ENCODE results near the gene PCDHB16.
"Not testable (repeated sequence)": the region's sequence is repeated elsewhere in the genome, so short reads cannot be mapped to it uniquely, and the experiment has no call there.

The PCDHB16 gene

DNA sequence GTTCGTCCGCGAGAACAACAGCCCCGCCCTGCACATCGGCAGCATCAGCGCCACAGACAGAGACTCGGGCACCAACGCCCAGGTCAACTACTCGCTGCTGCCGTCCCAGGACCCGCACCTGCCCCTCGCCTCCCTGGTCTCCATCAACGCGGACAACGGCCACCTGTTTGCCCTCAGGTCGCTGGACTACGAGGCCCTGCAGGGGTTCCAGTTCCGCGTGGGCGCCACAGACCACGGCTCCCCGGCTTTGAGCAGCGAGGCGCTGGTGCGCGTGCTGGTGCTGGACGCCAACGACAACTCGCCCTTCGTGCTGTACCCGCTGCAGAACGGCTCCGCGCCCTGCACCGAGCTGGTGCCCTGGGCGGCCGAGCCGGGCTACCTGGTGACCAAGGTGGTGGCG, 28.1 kb downstream of the PCDHB16 start:
- not testable (repeated sequence) for H3K9me3 ChIP-seq (ENCODE audit: control insufficient read depth, low read length); H3K4me3 ChIP-seq (ENCODE audit: extremely low read depth, insufficient read depth, low read length, poor library complexity, severe bottlenecking); H3K4me1 ChIP-seq (ENCODE audit: control insufficient read depth, insufficient read depth, low read length, poor library complexity, severe bottlenecking); H3K36me3 ChIP-seq (ENCODE audit: control insufficient read depth, insufficient read depth, low read length); H3K27ac ChIP-seq (ENCODE audit: low read depth, low read length, severe bottlenecking)
- 91 to 98% methylated on average over 19 to 22 of the region's 39 CpGs for WGBS, 2 experiments (ENCODE audit: insufficient coverage in 2 of 2)

DNA sequence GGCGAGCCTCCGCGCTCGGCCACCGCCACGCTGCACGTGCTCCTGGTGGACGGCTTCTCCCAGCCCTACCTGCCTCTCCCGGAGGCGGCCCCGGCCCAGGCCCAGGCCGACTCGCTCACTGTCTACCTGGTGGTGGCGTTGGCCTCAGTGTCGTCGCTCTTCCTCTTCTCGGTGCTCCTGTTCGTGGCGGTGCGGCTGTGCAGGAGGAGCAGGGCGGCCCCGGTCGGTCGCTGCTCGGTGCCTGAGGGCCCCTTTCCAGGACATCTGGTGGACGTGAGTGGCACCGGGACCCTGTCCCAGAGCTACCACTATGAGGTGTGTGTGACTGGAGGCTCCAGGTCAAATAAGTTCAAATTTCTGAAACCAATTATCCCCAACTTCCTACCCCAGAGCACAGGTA, 28.7 kb downstream of the PCDHB16 start:
- H3K36me3 ChIP-seq (ENCODE audit: control insufficient read depth, insufficient read depth, low read length); H3K4me3 ChIP-seq (ENCODE audit: extremely low read depth, insufficient read depth, low read length, poor library complexity, severe bottlenecking); H3K9me3 ChIP-seq (ENCODE audit: control insufficient read depth, low read length); H3K4me1 ChIP-seq (ENCODE audit: control insufficient read depth, insufficient read depth, low read length, poor library complexity, severe bottlenecking); H3K27ac ChIP-seq (ENCODE audit: low read depth, low read length, severe bottlenecking): not testable (repeated sequence)
- 93 to 97% methylated on average over 12 to 13 of the region's 27 CpGs for WGBS, 2 experiments (ENCODE audit: insufficient coverage in 2 of 2)

DNA sequence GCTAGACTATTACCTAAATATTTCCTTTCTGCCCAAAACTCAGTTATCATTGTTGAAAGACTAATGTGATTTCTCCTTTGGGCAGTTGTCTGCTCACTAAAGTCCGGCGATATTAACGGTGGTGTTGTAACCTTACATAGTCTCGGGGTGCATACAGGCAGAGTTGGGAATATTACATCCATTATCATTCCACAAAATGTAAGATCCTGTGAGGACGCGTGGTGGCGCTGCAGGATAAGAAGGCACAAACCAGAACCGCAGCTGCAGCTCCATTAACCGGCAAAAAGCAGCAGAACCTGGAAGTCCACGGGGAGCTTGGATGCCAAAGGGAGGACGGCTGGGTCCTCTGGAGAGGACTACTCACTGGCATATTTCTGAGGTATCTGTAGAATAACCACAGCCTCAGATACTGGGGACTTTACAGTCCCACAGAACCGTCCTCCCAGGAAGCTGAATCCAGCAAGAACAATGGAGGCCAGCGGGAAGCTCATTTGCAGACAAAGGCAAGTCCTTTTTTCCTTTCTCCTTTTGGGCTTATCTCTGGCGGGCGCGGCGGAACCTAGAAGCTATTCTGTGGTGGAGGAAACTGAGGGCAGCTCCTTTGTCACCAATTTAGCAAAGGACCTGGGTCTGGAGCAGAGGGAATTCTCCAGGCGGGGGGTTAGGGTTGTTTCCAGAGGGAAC, 31.6 kb downstream of the PCDHB16 start, which contains the start of gene PCDHB13:
TSS of gene PCDHB13 (plus strand) at position 264 of the 684 bp plus-strand sequence. CDS start at position 469, 205 bp downstream.
- WGBS, 2 experiments (ENCODE audit: insufficient coverage in 2 of 2), result 63% methylated on average over 2 of the region's 18 CpGs; no CpG with 5 or more reads in 1 of the 2 experiments
- H3K4me1 ChIP-seq (ENCODE audit: control insufficient read depth, insufficient read depth, low read length, poor library complexity, severe bottlenecking); H3K4me3 ChIP-seq (ENCODE audit: extremely low read depth, insufficient read depth, low read length, poor library complexity, severe bottlenecking); H3K9me3 ChIP-seq (ENCODE audit: control insufficient read depth, low read length); H3K27ac ChIP-seq (ENCODE audit: low read depth, low read length, severe bottlenecking); H3K36me3 ChIP-seq (ENCODE audit: control insufficient read depth, insufficient read depth, low read length): not testable (repeated sequence)

DNA sequence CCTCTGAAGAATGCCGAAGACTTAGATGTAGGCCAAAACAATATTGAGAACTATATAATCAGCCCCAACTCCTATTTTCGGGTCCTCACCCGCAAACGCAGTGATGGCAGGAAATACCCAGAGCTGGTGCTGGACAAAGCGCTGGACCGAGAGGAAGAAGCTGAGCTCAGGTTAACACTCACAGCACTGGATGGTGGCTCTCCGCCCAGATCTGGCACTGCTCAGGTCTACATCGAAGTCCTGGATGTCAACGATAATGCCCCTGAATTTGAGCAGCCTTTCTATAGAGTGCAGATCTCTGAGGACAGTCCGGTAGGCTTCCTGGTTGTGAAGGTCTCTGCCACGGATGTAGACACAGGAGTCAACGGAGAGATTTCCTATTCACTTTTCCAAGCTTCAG, 32.4 kb downstream of the PCDHB16 start:
- WGBS, 2 experiments (ENCODE audit: insufficient coverage in 2 of 2), result 89 to 93% methylated on average over 6 of the region's 12 CpGs
- not testable (repeated sequence) for H3K4me3 ChIP-seq (ENCODE audit: extremely low read depth, insufficient read depth, low read length, poor library complexity, severe bottlenecking)

DNA sequence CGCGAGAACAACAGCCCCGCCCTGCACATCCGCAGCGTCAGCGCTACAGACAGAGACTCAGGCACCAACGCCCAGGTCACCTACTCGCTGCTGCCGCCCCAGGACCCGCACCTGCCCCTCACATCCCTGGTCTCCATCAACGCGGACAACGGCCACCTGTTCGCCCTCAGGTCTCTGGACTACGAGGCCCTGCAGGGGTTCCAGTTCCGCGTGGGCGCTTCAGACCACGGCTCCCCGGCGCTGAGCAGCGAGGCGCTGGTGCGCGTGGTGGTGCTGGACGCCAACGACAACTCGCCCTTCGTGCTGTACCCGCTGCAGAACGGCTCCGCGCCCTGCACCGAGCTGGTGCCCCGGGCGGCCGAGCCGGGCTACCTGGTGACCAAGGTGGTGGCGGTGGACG, 33.3 kb downstream of the PCDHB16 start:
- not testable (repeated sequence) for H3K27ac ChIP-seq (ENCODE audit: low read depth, low read length, severe bottlenecking); H3K36me3 ChIP-seq (ENCODE audit: control insufficient read depth, insufficient read depth, low read length); H3K4me1 ChIP-seq (ENCODE audit: control insufficient read depth, insufficient read depth, low read length, poor library complexity, severe bottlenecking); H3K4me3 ChIP-seq (ENCODE audit: extremely low read depth, insufficient read depth, low read length, poor library complexity, severe bottlenecking); H3K9me3 ChIP-seq (ENCODE audit: control insufficient read depth, low read length)
- WGBS, 2 experiments (ENCODE audit: insufficient coverage in 2 of 2), result 92 to 96% methylated on average over 13 to 25 of the region's 40 CpGs

More for the DNA sequence above, 32.4 kb downstream of the PCDHB16 start:
- H3K4me1 ChIP-seq (ENCODE audit: control insufficient read depth, insufficient read depth, low read length, poor library complexity, severe bottlenecking); H3K9me3 ChIP-seq (ENCODE audit: control insufficient read depth, low read length); H3K27ac ChIP-seq (ENCODE audit: low read depth, low read length, severe bottlenecking); H3K36me3 ChIP-seq (ENCODE audit: control insufficient read depth, insufficient read depth, low read length): not testable (repeated sequence)

DNA sequence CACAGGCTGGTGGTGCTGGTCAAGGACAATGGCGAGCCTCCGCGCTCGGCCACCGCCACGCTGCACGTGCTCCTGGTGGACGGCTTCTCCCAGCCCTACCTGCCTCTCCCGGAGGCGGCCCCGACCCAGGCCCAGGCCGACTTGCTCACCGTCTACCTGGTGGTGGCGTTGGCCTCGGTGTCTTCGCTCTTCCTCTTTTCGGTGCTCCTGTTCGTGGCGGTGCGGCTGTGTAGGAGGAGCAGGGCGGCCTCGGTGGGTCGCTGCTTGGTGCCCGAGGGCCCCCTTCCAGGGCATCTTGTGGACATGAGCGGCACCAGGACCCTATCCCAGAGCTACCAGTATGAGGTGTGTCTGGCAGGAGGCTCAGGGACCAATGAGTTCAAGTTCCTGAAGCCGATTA, 33.8 kb downstream of the PCDHB16 start:
- not testable (repeated sequence) for H3K36me3 ChIP-seq (ENCODE audit: control insufficient read depth, insufficient read depth, low read length); H3K4me3 ChIP-seq (ENCODE audit: extremely low read depth, insufficient read depth, low read length, poor library complexity, severe bottlenecking); H3K27ac ChIP-seq (ENCODE audit: low read depth, low read length, severe bottlenecking); H3K4me1 ChIP-seq (ENCODE audit: control insufficient read depth, insufficient read depth, low read length, poor library complexity, severe bottlenecking); H3K9me3 ChIP-seq (ENCODE audit: control insufficient read depth, low read length)
- WGBS, 2 experiments (ENCODE audit: insufficient coverage in 2 of 2), result 80 to 97% methylated on average over 3 to 7 of the region's 26 CpGs

DNA sequence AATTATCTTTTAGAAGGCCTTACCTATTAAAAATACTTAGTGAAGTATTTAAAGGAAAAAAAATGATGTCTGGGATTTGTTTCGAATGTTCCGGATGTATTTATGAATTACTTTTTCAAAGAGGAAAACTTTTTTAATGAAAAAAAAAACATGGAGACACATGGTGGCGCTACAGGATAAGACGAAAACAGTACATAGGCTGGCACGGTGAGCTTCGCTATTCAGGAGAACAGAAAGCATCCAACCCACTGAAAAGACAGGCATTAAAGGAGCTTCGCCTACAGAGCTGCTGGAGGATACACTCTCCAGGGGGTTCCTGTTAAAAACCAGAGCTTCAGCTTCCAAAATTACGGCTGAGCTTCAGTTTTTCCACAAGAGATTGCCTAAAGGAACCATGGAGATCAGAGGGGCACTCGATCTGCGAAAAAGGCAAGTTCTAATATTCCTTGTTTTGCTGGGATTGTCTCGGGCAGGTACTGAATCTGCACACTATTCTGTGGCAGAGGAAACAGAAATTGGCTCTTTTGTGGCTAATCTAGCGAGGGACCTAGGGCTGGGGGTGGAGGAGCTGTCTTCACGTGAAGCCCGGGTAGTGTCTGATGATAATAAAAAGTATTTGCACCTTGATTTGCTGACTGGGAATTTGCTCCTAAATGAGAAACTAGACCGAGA, 41.1 kb downstream of the PCDHB16 start, which contains the start of gene PCDHB14:
TSS of gene PCDHB14 (plus strand) at position 232 of the 672 bp plus-strand sequence. CDS start at position 395, 163 bp downstream.
- H3K36me3 ChIP-seq (ENCODE audit: control insufficient read depth, insufficient read depth, low read length), result no peaks in the 10 kb centered on the region
- no peaks in the 10 kb centered on the region for H3K4me1 ChIP-seq (ENCODE audit: control insufficient read depth, insufficient read depth, low read length, poor library complexity, severe bottlenecking)
- peaks cover 9% of the 10 kb centered on the region for H3K9me3 ChIP-seq (ENCODE audit: control insufficient read depth, low read length)
- no peak within 1 kb of the TSS for H3K4me3 ChIP-seq (ENCODE audit: extremely low read depth, insufficient read depth, low read length, poor library complexity, severe bottlenecking)
- 52 to 56% methylated on average over 13 to 15 of the region's 15 CpGs for WGBS, 2 experiments (ENCODE audit: insufficient coverage in 2 of 2)
- H3K27ac ChIP-seq (ENCODE audit: low read depth, low read length, severe bottlenecking), result no peak within 1 kb of the TSS

DNA sequence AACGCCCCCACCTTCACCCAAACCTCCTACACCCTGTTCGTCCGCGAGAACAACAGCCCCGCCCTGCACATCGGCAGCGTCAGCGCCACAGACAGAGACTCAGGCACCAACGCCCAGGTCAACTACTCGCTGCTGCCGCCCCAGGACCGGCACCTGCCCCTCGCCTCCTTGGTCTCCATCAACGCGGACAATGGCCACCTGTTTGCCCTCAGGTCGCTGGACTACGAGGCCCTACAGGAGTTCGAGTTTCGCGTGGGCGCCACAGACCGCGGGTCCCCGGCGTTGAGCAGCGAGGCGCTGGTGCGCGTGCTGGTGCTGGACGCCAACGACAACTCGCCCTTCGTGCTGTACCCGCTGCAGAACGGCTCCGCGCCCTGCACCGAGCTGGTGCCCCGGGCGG, 42.7 kb downstream of the PCDHB16 start:
- H3K27ac ChIP-seq (ENCODE audit: low read depth, low read length, severe bottlenecking); H3K9me3 ChIP-seq (ENCODE audit: control insufficient read depth, low read length); H3K36me3 ChIP-seq (ENCODE audit: control insufficient read depth, insufficient read depth, low read length); H3K4me1 ChIP-seq (ENCODE audit: control insufficient read depth, insufficient read depth, low read length, poor library complexity, severe bottlenecking); H3K4me3 ChIP-seq (ENCODE audit: extremely low read depth, insufficient read depth, low read length, poor library complexity, severe bottlenecking): not testable (repeated sequence)
- WGBS, 2 experiments (ENCODE audit: insufficient coverage in 2 of 2), result 93 to 96% methylated on average over 11 to 20 of the region's 40 CpGs

DNA sequence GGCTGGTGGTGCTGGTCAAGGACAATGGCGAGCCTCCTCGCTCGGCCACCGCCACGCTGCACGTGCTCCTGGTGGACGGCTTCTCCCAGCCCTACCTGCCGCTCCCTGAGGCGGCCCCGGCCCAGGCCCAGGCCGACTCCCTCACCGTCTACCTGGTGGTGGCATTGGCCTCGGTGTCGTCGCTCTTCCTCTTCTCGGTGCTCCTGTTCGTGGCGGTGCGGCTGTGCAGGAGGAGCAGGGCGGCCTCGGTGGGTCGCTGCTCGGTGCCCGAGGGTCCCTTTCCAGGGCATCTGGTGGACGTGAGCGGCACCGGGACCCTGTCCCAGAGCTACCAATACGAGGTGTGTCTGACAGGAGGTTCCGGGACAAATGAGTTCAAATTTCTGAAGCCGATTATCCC, 43.2 kb downstream of the PCDHB16 start:
- H3K4me1 ChIP-seq (ENCODE audit: control insufficient read depth, insufficient read depth, low read length, poor library complexity, severe bottlenecking); H3K4me3 ChIP-seq (ENCODE audit: extremely low read depth, insufficient read depth, low read length, poor library complexity, severe bottlenecking); H3K27ac ChIP-seq (ENCODE audit: low read depth, low read length, severe bottlenecking); H3K9me3 ChIP-seq (ENCODE audit: control insufficient read depth, low read length); H3K36me3 ChIP-seq (ENCODE audit: control insufficient read depth, insufficient read depth, low read length): not testable (repeated sequence)
- WGBS, 2 experiments (ENCODE audit: insufficient coverage in 2 of 2), result 94 to 96% methylated on average over 9 to 21 of the region's 30 CpGs

DNA sequence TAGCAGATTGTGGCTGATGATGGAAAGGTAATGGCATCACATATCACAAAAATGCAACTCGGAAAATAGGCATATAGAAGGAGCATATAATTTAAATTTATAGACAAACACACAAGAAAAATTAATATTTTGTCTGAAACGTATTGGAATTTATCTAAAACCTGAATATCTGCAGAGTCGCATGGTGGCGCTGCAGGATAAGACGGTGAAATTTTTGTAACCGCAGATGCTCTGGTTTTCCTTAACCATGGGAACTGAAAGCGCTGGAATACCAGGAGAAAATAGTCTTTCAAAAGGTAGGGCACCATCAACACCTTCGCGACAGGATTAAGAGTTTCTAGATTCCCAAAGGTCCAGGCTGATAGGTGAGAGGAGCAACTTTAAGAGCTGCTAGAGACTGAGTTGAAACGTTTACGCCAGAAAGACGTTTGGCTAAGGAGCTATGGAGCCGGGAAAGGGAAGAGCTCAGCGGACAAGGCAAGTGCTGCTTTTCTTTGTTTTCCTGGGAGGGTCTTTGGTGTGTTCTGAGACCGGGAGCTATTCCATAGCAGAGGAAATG, 52.0 kb downstream of the PCDHB16 start:
- Histone ChIP-seq H3K9me3 (ENCODE audit: control insufficient read depth, low read length) (peaks cover 26% of the 10 kb centered on the region), H3K36me3 (ENCODE audit: control insufficient read depth, insufficient read depth, low read length) (no peaks in the 10 kb centered on the region), H3K27ac (ENCODE audit: low read depth, low read length, severe bottlenecking) (no peak overlapping the region), H3K4me1 (ENCODE audit: control insufficient read depth, insufficient read depth, low read length, poor library complexity, severe bottlenecking) (no peaks in the 10 kb centered on the region), H3K4me3 (ENCODE audit: extremely low read depth, insufficient read depth, low read length, poor library complexity, severe bottlenecking) (no peak overlapping the region)
- 88% methylated on average over 13 to 14 of the region's 15 CpGs for WGBS, 2 experiments (ENCODE audit: insufficient coverage in 2 of 2)
